Trophoblast cell (in vitro differentiated cells and primary cell): ENCODE data around the gene PROX2.

Experiments used
- DNase-seq, 2 donors: peaks; one replicate each; pipeline ENCODE4 v3.0.0-alpha.2; 2016
- H2AFZ ChIP-seq: 2 replicates; pipeline ENCODE4 v1.6.1; 2013; ENCODE audit warnings: low read length, moderate library complexity, mild to moderate bottlenecking; ENCODE audit not compliant: insufficient read depth, poor library complexity
- H2AK5ac ChIP-seq: 2 replicates; pipeline ENCODE4 v1.6.1; 2013; ENCODE audit warnings: mild to moderate bottlenecking, low read length
- H2BK120ac ChIP-seq: 2 replicates; pipeline ENCODE4 v1.6.1; 2013; ENCODE audit warnings: low read length, mild to moderate bottlenecking, moderate library complexity; ENCODE audit not compliant: insufficient read depth, poor library complexity
- H2BK12ac ChIP-seq: 2 replicates; pipeline ENCODE4 v1.6.1; 2013; ENCODE audit warnings: mild to moderate bottlenecking, low read length, moderate library complexity
- H2BK5ac ChIP-seq: 2 replicates; pipeline ENCODE4 v1.6.1; 2013; ENCODE audit warnings: low read length, low read depth, moderate library complexity, mild to moderate bottlenecking; ENCODE audit not compliant: poor library complexity
- H3K14ac ChIP-seq: 2 replicates; pipeline ENCODE4 v1.6.1; 2013; ENCODE audit warnings: mild to moderate bottlenecking, low read length
- H3K18ac ChIP-seq: 2 replicates; pipeline ENCODE4 v1.6.1; 2013; ENCODE audit warnings: mild to moderate bottlenecking, low read length
- H3K23ac ChIP-seq: 2 replicates; pipeline ENCODE4 v1.6.1; 2013; ENCODE audit warnings: low read length
- H3K27ac ChIP-seq: 2 replicates; pipeline ENCODE4 v1.5.1; 2013; ENCODE audit warnings: low read depth, mild to moderate bottlenecking, inconsistent platforms, low read length, moderate library complexity
- H3K27me3 ChIP-seq: 2 replicates; pipeline ENCODE4 v1.6.1; 2013; ENCODE audit warnings: inconsistent platforms, mild to moderate bottlenecking, low read length, moderate library complexity; ENCODE audit not compliant: insufficient read depth
- H3K36me3 ChIP-seq, 2 experiments: 1 replicate in 1 of 2; 2 replicates in 1 of 2; pipeline ENCODE4 v1.6.1; 2013; ENCODE audit warnings: low read length in 2 of 2, mild to moderate bottlenecking in 2 of 2, moderate library complexity in 1 of 2; ENCODE audit not compliant: insufficient read depth in 2 of 2, control insufficient read depth in 1 of 2
- H3K4ac ChIP-seq: 2 replicates; pipeline ENCODE4 v1.6.1; 2013; ENCODE audit warnings: low read depth, mild to moderate bottlenecking, low read length, moderate library complexity
- H3K4me1 ChIP-seq, 2 experiments: 1 replicate in 1 of 2; 2 replicates in 1 of 2; pipeline ENCODE4 v1.6.1; 2013; ENCODE audit warnings: low read length in 2 of 2, mild to moderate bottlenecking in 2 of 2, moderate library complexity in 1 of 2; ENCODE audit not compliant: insufficient read depth in 2 of 2, control insufficient read depth in 1 of 2
- H3K4me2 ChIP-seq: 2 replicates; pipeline ENCODE4 v1.6.1; 2013; ENCODE audit warnings: inconsistent platforms, mild to moderate bottlenecking, low read length, moderate library complexity
- H3K4me3 ChIP-seq: 2 replicates; pipeline ENCODE4 v1.5.1; 2013; ENCODE audit warnings: mild to moderate bottlenecking, low read depth, low read length, inconsistent platforms
- H3K79me1 ChIP-seq: one replicate; pipeline ENCODE4 v1.6.1; 2013; ENCODE audit warnings: low read length
- H3K79me2 ChIP-seq: 2 replicates; pipeline ENCODE4 v1.6.1; 2013; ENCODE audit warnings: low read length, mild to moderate bottlenecking; ENCODE audit not compliant: control insufficient read depth, insufficient read depth, poor library complexity
- H3K9ac ChIP-seq: 2 replicates; pipeline ENCODE4 v1.6.1; 2013; ENCODE audit warnings: mild to moderate bottlenecking, low read length
- H3K9me3 ChIP-seq: 2 replicates; pipeline ENCODE4 v1.6.1; 2013; ENCODE audit warnings: low read depth, mild to moderate bottlenecking, control low read depth, inconsistent platforms, low read length; ENCODE audit not compliant: insufficient read depth
- H4K12ac ChIP-seq: 2 replicates; pipeline ENCODE4 v1.6.1; 2013; ENCODE audit warnings: low read depth, mild to moderate bottlenecking, low read length, moderate library complexity
- H4K8ac ChIP-seq: 2 replicates; pipeline ENCODE4 v1.6.1; 2013; ENCODE audit warnings: low read depth, mild to moderate bottlenecking, low read length, moderate library complexity
- H4K91ac ChIP-seq: one replicate; pipeline ENCODE4 v1.6.1; 2013; ENCODE audit warnings: low read depth, mild to moderate bottlenecking, low read length, moderate library complexity
- WGBS: extraction: QIAGEN DNeasy Blood & Tissue Kit; methylation state at CpG from one replicate; pipeline ENCODE4 v1.1.7; 2013; ENCODE audit warnings: missing lambda C conversion rate; ENCODE audit not compliant: insufficient read length, insufficient coverage; ENCODE audit errors: extremely low coverage; 5-methylcytosine and 5-hydroxymethylcytosine counted together

The PROX2 gene

GRCh38 chr14:74915426-74915825 lies 39.5 kb upstream of the PROX2 start:
- H3K4me3 ChIP-seq, result no peak overlapping the region
- no peaks in the 10 kb centered on the region for H3K9me3 ChIP-seq
- H3K4me1 ChIP-seq, result no peaks in the 10 kb centered on the region
- H4K91ac ChIP-seq, result no peak overlapping the region
- H3K79me2 ChIP-seq, result no peaks in the 10 kb centered on the region
- H2AFZ ChIP-seq, result no peak overlapping the region
- no peak overlapping the region for H2BK5ac ChIP-seq
- no peak overlapping the region for H4K12ac ChIP-seq
- no peaks in the 10 kb centered on the region for H3K27me3 ChIP-seq
- DNase-seq, result no peak
- no peaks in the 10 kb centered on the region for H3K79me1 ChIP-seq
- no peak overlapping the region for H3K18ac ChIP-seq
- H3K23ac ChIP-seq, result no peak overlapping the region
- H3K9ac ChIP-seq, result no peak overlapping the region
- no peaks in the 10 kb centered on the region for H3K36me3 ChIP-seq
- WGBS, result no CpG with 5 or more reads among the region's 4 CpGs
- H2BK120ac ChIP-seq, result no peak overlapping the region
- H3K14ac ChIP-seq, result no peak overlapping the region
- H3K4ac ChIP-seq, result no peak overlapping the region
- H3K4me2 ChIP-seq, result no peak overlapping the region
- no peak overlapping the region for H2BK12ac ChIP-seq
- no peak overlapping the region for H3K27ac ChIP-seq
- no peak overlapping the region for H4K8ac ChIP-seq
- no peak overlapping the region for H2AK5ac ChIP-seq

- no CpG with 5 or more reads among the region's 6 CpGs for WGBS
- H4K91ac ChIP-seq, result no peak overlapping the region
- H3K4me1 ChIP-seq, result no peaks in the 10 kb centered on the region
- H2BK12ac ChIP-seq, result no peak overlapping the region
- H3K27ac ChIP-seq, result no peak overlapping the region
- no peaks in the 10 kb centered on the region for H3K36me3 ChIP-seq
- no peaks in the 10 kb centered on the region for H3K9me3 ChIP-seq
- no peaks in the 10 kb centered on the region for H3K79me2 ChIP-seq
- no peak overlapping the region for H3K4me2 ChIP-seq
- no peak overlapping the region for H3K4me3 ChIP-seq
- no peaks in the 10 kb centered on the region for H3K79me1 ChIP-seq
- no peak overlapping the region for H3K4ac ChIP-seq
- H2BK5ac ChIP-seq, result no peak overlapping the region
- H4K8ac ChIP-seq, result no peak overlapping the region
- no peak overlapping the region for H4K12ac ChIP-seq
- H2AFZ ChIP-seq, result no peak overlapping the region
- H3K18ac ChIP-seq, result no peak overlapping the region
- no peak overlapping the region for H3K23ac ChIP-seq
- no peak overlapping the region for H3K14ac ChIP-seq
- no peak overlapping the region for H2BK120ac ChIP-seq
- H3K9ac ChIP-seq, result no peak overlapping the region
- peak; percentile 54 to 81 for DNase-seq
- no peak overlapping the region for H2AK5ac ChIP-seq
- no peaks in the 10 kb centered on the region for H3K27me3 ChIP-seq
Measured at GRCh38 chr14:74913986-74914573, 38.1 kb upstream of the PROX2 start.

GRCh38 chr14:74913393-74913910 lies 37.5 kb upstream of the PROX2 start:
- no peak overlapping the region for H2BK5ac ChIP-seq
- H3K14ac ChIP-seq, result no peak overlapping the region
- no peak overlapping the region for H3K23ac ChIP-seq
- H2BK120ac ChIP-seq, result no peak overlapping the region
- H3K4me3 ChIP-seq, result no peak overlapping the region
- H3K9ac ChIP-seq, result no peak overlapping the region
- H3K18ac ChIP-seq, result no peak overlapping the region
- H4K8ac ChIP-seq, result no peak overlapping the region
- H3K36me3 ChIP-seq, result no peaks in the 10 kb centered on the region
- H3K79me1 ChIP-seq, result no peaks in the 10 kb centered on the region
- H4K91ac ChIP-seq, result no peak overlapping the region
- WGBS, result no CpG with 5 or more reads among the region's 5 CpGs
- H3K4ac ChIP-seq, result no peak overlapping the region
- no peak overlapping the region for H3K4me2 ChIP-seq
- H2AFZ ChIP-seq, result no peak overlapping the region
- H3K4me1 ChIP-seq, result no peaks in the 10 kb centered on the region
- DNase-seq, result no peak
- no peak overlapping the region for H4K12ac ChIP-seq
- H3K27ac ChIP-seq, result no peak overlapping the region
- no peak overlapping the region for H2BK12ac ChIP-seq
- no peak overlapping the region for H2AK5ac ChIP-seq
- no peaks in the 10 kb centered on the region for H3K79me2 ChIP-seq
- no peaks in the 10 kb centered on the region for H3K9me3 ChIP-seq
- no peaks in the 10 kb centered on the region for H3K27me3 ChIP-seq

- Histone ChIP-seq H4K8ac (no peak overlapping the region), H2BK12ac (no peak overlapping the region), H3K4me2 (no peak overlapping the region), H2AK5ac (no peak overlapping the region), H3K9ac (no peak overlapping the region), H2BK5ac (no peak overlapping the region), H3K27me3 (no peaks in the 10 kb centered on the region), H3K23ac (no peak overlapping the region), H3K27ac (no peak overlapping the region), H3K4ac (no peak overlapping the region), H2BK120ac (no peak overlapping the region), H3K14ac (no peak overlapping the region), H3K4me1 (no peaks in the 10 kb centered on the region), H4K91ac (no peak overlapping the region), H3K4me3 (no peak overlapping the region), H4K12ac (no peak overlapping the region), H3K79me2 (no peaks in the 10 kb centered on the region), H2AFZ (no peak overlapping the region), H3K79me1 (no peaks in the 10 kb centered on the region), H3K36me3 (no peaks in the 10 kb centered on the region), H3K9me3 (no peaks in the 10 kb centered on the region), H3K18ac (no peak overlapping the region)
- DNase-seq, result no peak
- WGBS, result no CpG with 5 or more reads among the region's 10 CpGs
Measured at GRCh38 chr14:74912801-74913200, 36.9 kb upstream of the PROX2 start.
